ENCODE data around the gene CEP68. TPM values are rescaled to one million over a fixed set of nuclear protein-coding genes. Genes with fewer than 3 reads are reported as not detected.

Gene CEP68
- total and polyA plus RNA-seq, 2 experiments from 2014 or later: 7.3 to 7.9 TPM

DNA sequence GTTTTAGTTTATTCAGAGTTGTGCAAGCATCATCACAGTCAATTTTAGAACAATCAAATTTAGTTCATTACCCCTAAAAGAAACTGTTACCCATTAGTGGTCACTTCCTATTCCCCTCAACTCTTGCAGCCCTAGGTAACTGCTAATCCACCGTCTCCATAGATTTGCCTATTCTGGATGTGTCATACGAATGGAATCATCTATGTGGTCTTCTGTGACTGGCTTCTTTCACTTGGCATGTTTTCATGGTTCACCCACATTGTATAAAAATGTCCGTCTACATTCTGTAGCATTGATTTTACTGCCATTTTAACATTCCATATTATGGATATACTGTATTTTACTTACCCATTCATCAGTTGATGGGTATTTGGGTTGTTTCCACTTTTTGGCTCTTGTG is 5.3 kb upstream of the CEP68 start:
- in situ Hi-C loops (cut with MboI): loop anchor here (25.0 kb wide), 1 partner anchor 511 kb away; no protein-coding TSS in a partner anchor
- Histone ChIP-seq H3K9ac (no peak overlapping the region), H2AFZ (no peak overlapping the region), H3K36me3 (ENCODE audit: low read depth) (no peaks in the 10 kb centered on the region), H3F3A (ENCODE audit: insufficient read depth) (no peaks in the 10 kb centered on the region), H3K4me2 (ENCODE audit: unreplicated experiment) (no peak overlapping the region), H3K4me3 (no peak overlapping the region), H4K20me1 (ENCODE audit: insufficient read depth) (no peaks in the 10 kb centered on the region), H3K27me3 (replicated peaks; ENCODE audit: insufficient read depth) (no peaks in the 10 kb centered on the region), H3K9me2 (ENCODE audit: insufficient read depth) (no peaks in the 10 kb centered on the region), H3K79me2 (ENCODE audit: insufficient read depth) (no peaks in the 10 kb centered on the region), H3K27ac (no peak overlapping the region), H3K9me3 (ENCODE audit: low read depth) (no peaks in the 10 kb centered on the region), H3K4me1 (ENCODE audit: insufficient read depth) (no peaks in the 10 kb centered on the region)
- WGBS, 2 experiments (ENCODE audit: low coverage in 1 of 2, low lambda C conversion rate in 2 of 2, missing lambda C conversion rate in 2 of 2): 82 to 90% methylated on average over 3 of the region's 3 CpGs
- no peak for DNase-seq
- no peak for TF ChIP-seq EZH2phosphoT487 (IDR thresholded peaks at IDR 0.05; ENCODE audit: insufficient read depth, low read depth)
- no peak for TF ChIP-seq EZH2 (IDR thresholded peaks at IDR 0.05; ENCODE audit: insufficient read depth, poor library complexity, severe bottlenecking)

DNA sequence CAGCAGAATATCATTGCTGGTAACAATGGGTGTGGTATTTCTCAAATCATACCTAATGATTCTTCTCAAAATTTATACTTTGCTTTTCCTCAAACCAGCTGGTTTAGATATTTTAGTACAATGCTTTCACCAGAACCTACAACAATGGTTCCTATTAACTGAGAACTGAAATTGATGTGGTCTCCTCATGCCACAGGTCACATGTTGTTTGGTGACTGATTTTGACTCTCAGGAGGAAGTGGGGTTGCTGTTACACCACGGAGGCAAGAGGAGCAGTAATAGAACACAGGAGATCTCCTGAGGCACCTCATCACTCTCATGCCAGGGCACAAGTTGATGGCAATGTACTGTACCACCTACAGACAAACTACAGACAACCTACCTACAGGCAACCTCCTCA is 3.0 kb upstream of the CEP68 start:
- in situ Hi-C loops (cut with MboI): loop anchor here (25.0 kb wide), 1 partner anchor 509 kb away; no protein-coding TSS in a partner anchor
- Histone ChIP-seq H4K20me1 (ENCODE audit: insufficient read depth) (no peaks in the 10 kb centered on the region), H3K4me2 (ENCODE audit: unreplicated experiment) (no peak overlapping the region), H3F3A (ENCODE audit: insufficient read depth) (no peaks in the 10 kb centered on the region), H3K4me3 (no peak overlapping the region), H3K9me3 (ENCODE audit: low read depth) (no peaks in the 10 kb centered on the region), H3K36me3 (ENCODE audit: low read depth) (no peaks in the 10 kb centered on the region), H2AFZ (no peak overlapping the region), H3K4me1 (ENCODE audit: insufficient read depth) (peaks cover 7% of the 10 kb centered on the region; the same call in 1 of the 2 replicates), H3K79me2 (ENCODE audit: insufficient read depth) (peaks cover 14% of the 10 kb centered on the region), H3K9me2 (ENCODE audit: insufficient read depth) (no peaks in the 10 kb centered on the region), H3K9ac (no peak overlapping the region), H3K27ac (no peak overlapping the region), H3K27me3 (replicated peaks; ENCODE audit: insufficient read depth) (no peaks in the 10 kb centered on the region)
- no peak for TF ChIP-seq EZH2 (IDR thresholded peaks at IDR 0.05; ENCODE audit: insufficient read depth, poor library complexity, severe bottlenecking)
- no peak for TF ChIP-seq EZH2phosphoT487 (IDR thresholded peaks at IDR 0.05; ENCODE audit: insufficient read depth, low read depth)
- WGBS, 2 experiments (ENCODE audit: low coverage in 1 of 2, low lambda C conversion rate in 2 of 2, missing lambda C conversion rate in 2 of 2): 0 to 7% methylated on average over 1 of the region's 1 CpG
- DNase-seq: no peak

DNA sequence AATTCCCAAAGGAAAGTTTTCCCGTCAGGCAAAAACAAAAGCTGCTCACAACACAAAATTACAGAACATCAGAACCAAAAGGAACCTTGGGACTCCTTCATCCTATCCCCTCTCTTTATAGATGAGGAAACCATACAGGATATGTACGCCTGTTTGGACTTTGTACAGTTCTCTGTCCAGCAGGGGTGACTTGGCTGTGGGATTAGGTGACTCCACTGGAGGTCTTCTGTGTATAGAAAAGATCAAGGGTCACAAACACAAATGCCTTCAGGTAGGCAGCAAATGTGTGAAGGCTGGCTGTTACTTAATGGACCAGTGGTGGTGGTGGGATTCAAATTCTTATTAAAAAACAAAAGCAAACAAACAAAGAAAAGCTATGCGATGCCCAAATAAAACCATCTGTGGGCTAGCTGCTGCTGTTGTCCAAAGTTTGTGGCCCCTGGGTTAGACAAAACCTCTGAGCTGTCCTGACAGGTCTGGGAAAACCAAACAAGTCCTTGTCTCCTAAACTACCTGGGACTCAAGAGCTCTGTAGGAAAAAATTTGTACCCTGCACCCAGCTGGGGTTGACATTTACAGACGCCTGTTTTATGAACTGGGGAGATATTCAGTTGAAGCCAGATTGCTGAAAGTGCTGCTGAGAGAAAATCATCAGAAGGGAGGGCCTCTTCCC is 1.3 kb upstream of the CEP68 start:
- no peak for TF ChIP-seq EZH2phosphoT487 (IDR thresholded peaks at IDR 0.05; ENCODE audit: insufficient read depth, low read depth)
- no peak for TF ChIP-seq EZH2 (IDR thresholded peaks at IDR 0.05; ENCODE audit: insufficient read depth, poor library complexity, severe bottlenecking)
- Histone ChIP-seq H3K4me1 (ENCODE audit: insufficient read depth) (peaks cover 7% of the 10 kb centered on the region; the same call in 1 of the 2 replicates), H3K27me3 (replicated peaks; ENCODE audit: insufficient read depth) (no peaks in the 10 kb centered on the region), H3K9me3 (ENCODE audit: low read depth) (no peaks in the 10 kb centered on the region), H4K20me1 (ENCODE audit: insufficient read depth) (no peaks in the 10 kb centered on the region), H3K9ac (no peak overlapping the region), H3K36me3 (ENCODE audit: low read depth) (no peaks in the 10 kb centered on the region), H3K4me2 (ENCODE audit: unreplicated experiment) (no peak overlapping the region), H2AFZ (no peak overlapping the region), H3K9me2 (ENCODE audit: insufficient read depth) (no peaks in the 10 kb centered on the region), H3F3A (ENCODE audit: insufficient read depth) (no peaks in the 10 kb centered on the region), H3K4me3 (no peak overlapping the region), H3K79me2 (ENCODE audit: insufficient read depth) (peaks cover 31% of the 10 kb centered on the region), H3K27ac (no peak overlapping the region)
- no peak for DNase-seq
- in situ Hi-C loops (cut with MboI): loop anchor here (25.0 kb wide), 1 partner anchor 507 kb away; no protein-coding TSS in a partner anchor
- WGBS, 2 experiments (ENCODE audit: low coverage in 1 of 2, low lambda C conversion rate in 2 of 2, missing lambda C conversion rate in 2 of 2): 53 to 56% methylated on average over 4 of the region's 4 CpGs

DNA sequence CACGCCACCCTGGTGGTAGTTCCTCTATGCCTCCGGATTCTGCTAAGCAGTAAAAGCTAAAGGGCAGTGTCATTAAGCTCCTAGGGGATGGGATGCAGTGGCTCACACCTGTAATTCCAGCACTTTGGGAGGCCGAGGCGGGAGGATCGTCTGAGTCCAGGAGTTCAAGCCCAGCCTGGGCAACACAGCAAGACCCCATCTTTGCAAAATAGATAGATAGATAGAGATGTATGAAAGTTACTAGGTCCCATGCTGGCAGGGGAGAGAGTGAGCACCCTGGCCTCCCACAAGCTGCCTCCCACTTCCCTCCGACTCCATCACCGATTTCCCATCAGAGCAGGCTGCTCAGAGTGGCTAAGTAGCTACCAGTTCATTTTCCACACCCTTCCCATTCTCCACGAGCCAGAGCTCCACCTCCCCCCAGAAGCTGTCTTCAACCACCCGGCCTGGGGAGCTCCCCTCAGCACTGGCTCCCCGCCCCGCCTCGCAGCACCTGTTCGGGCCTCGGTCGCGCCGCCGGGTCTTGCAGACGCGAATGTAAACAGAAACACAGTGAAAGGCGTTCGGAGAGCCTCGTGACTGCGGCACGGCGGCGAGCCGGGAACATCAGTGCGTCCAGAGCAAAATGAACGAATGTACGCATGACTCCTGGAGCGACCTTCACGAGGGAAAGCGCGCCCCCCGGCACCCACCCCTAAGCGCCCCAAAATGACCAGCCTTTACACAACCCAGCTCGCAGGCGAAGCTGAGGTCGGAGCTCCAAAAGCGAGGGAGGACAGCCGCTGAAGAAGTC is 598 bp upstream of the CEP68 start:
- Histone ChIP-seq H2AFZ (peak overlapping the region; percentile 98), H3K79me2 (ENCODE audit: insufficient read depth) (peaks cover 38% of the 10 kb centered on the region), H3K9ac (peak overlapping the region; percentile 72), H3K9me3 (ENCODE audit: low read depth) (no peaks in the 10 kb centered on the region), H3F3A (ENCODE audit: insufficient read depth) (no peaks in the 10 kb centered on the region), H3K27me3 (replicated peaks; ENCODE audit: insufficient read depth) (no peaks in the 10 kb centered on the region), H3K4me2 (ENCODE audit: unreplicated experiment) (peak overlapping the region; percentile 98), H3K36me3 (ENCODE audit: low read depth) (no peaks in the 10 kb centered on the region), H3K27ac (no peak overlapping the region), H4K20me1 (ENCODE audit: insufficient read depth) (no peaks in the 10 kb centered on the region), H3K4me1 (ENCODE audit: insufficient read depth) (peaks cover 7% of the 10 kb centered on the region; the same call in 1 of the 2 replicates), H3K9me2 (ENCODE audit: insufficient read depth) (no peaks in the 10 kb centered on the region), H3K4me3 (peak overlapping the region; percentile 90)
- TF ChIP-seq EZH2 (IDR thresholded peaks at IDR 0.05; ENCODE audit: insufficient read depth, poor library complexity, severe bottlenecking) (no peak), EZH2phosphoT487 (IDR thresholded peaks at IDR 0.05; ENCODE audit: insufficient read depth, low read depth) (no peak)
- in situ Hi-C loops (cut with MboI): loop anchor here (25.0 kb wide), 1 partner anchor 507 kb away; no protein-coding TSS in a partner anchor
- WGBS, 2 experiments (ENCODE audit: low coverage in 1 of 2, low lambda C conversion rate in 2 of 2, missing lambda C conversion rate in 2 of 2): 6 to 7% methylated on average over 42 of the region's 42 CpGs
- DNase-seq: no peak
